ENCODE results near the gene IFNAR1. TPM values are rescaled to one million over a fixed set of nuclear protein-coding genes. Genes with fewer than 3 reads are reported as not detected.

Gene IFNAR1
- total RNA-seq, 1 donor from 2014 or later: 18.9 TPM

DNA sequence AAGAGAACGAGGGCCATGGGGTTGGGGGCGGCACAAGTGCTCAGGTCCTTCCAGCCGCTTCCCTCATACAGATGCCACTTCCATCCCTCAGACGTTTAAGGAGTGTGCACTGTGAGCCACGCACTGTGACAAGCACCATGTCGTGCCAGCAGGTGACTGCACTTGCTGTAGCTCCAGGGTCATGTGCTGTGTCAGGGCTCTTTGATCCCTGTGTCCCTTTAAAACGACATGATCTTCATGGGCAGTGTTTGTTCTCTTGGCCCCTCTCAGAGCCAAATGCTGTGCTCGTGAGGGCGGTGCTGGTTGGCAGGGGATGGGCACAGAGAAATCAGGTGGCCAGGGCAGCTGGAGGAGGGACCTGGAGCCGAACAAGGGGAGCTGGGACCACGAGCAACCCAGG lies 38.7 kb upstream of the IFNAR1 start:
- H3K9me3 Mint-ChIP-seq: no peaks in the 10 kb centered on the region
- H3K27ac Mint-ChIP-seq (ENCODE audit: unreplicated experiment): no peak overlapping the region
- no peak for DNase-seq (ENCODE audit: low read depth, low spot score)
- H3K36me3 Mint-ChIP-seq (ENCODE audit: low read depth): peaks cover 4% of the 10 kb centered on the region
- H3K4me1 Mint-ChIP-seq: peaks cover 7% of the 10 kb centered on the region
- H3K27me3 Mint-ChIP-seq (ENCODE audit: low read depth): no peaks in the 10 kb centered on the region
- no peak overlapping the region for H3K4me3 Mint-ChIP-seq
- TF ChIP-seq, protein P1, sequence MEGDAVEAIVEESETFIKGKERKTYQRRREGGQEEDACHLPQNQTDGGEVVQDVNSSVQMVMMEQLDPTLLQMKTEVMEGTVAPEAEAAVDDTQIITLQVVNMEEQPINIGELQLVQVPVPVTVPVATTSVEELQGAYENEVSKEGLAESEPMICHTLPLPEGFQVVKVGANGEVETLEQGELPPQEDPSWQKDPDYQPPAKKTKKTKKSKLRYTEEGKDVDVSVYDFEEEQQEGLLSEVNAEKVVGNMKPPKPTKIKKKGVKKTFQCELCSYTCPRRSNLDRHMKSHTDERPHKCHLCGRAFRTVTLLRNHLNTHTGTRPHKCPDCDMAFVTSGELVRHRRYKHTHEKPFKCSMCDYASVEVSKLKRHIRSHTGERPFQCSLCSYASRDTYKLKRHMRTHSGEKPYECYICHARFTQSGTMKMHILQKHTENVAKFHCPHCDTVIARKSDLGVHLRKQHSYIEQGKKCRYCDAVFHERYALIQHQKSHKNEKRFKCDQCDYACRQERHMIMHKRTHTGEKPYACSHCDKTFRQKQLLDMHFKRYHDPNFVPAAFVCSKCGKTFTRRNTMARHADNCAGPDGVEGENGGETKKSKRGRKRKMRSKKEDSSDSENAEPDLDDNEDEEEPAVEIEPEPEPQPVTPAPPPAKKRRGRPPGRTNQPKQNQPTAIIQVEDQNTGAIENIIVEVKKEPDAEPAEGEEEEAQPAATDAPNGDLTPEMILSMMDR (conservative IDR thresholded peaks at IDR 0.05): no peak

DNA sequence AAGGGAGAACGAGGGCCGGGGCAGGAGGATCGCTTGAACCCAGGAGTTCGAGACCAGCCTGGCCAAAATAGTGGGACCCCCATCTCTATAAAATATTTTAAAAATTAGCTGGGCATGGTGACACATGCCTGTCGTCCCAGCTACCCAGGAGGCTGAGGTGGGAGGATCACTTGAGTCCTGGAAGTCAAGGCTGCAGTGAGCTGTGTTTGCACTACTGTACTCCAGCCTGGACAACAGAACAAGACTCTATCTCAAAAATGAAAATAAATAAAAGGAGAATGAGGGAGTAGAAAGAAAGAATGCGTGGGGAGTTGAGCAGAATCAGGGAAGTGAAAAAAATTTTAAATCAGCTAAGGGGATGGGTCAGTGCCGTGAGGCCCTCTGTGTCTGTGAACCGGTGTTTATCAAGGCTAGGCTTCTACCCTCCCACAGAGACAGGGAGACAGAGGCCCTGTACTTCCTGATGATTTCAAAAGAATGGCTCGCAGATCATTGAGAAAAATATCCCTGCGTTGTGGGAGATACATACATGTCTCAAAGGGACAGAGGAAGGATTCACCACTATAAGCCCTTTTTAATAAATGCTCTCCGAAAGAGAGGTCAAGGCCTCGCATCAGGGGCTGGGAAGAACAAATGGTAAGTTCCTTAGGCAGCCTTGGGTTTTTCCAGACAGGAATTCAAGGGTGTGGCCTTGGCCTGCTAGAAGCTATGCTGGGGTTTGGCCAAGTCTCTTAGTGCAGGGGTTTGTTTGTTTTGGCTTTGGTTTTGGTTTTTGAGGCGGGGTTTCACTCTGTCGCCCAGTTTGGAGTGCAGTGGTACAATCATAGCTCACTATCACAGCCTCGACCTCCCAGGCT lies 37.9 kb upstream of the IFNAR1 start:
- no peak for DNase-seq (ENCODE audit: low read depth, low spot score)
- Mint-ChIP-seq H3K27me3 (ENCODE audit: low read depth) (no peaks in the 10 kb centered on the region), H3K27ac (ENCODE audit: unreplicated experiment) (no peak overlapping the region), H3K9me3 (no peaks in the 10 kb centered on the region), H3K4me1 (peaks cover 7% of the 10 kb centered on the region), H3K4me3 (no peak overlapping the region), H3K36me3 (ENCODE audit: low read depth) (peaks cover 4% of the 10 kb centered on the region)
- TF ChIP-seq, protein P1 (conservative IDR thresholded peaks at IDR 0.05): no peak

DNA sequence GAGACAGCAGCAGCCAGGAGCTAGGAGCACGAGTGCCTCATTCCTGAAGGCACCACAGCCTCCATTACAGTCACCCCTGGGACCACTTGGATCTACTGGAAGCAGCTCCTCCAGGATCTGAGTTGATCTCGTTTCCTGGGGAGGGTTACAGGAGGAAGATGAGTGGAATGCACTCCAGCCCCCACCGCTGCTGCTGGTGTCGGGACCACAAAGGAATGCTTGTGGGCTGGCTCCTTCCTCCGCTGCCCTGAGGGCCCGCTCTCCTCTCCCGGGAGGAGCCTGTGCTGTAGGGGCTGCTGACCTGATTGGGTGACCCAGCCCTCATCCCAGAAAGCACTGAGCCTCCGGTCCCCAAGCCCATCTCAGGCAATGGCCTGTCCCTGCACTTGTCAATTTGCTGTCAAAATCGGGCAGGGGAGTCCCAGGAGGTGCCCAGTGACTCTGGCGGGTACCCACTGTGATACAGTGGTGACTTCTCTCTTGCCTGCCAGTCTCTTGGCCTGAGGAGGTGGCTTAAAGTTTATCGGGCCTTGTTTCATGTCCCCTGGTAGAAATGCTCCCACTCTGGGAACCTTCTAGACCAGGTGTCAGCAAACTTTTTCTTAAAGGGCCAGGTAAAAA lies 35.5 kb upstream of the IFNAR1 start:
- Mint-ChIP-seq H3K36me3 (ENCODE audit: low read depth) (no peaks in the 10 kb centered on the region), H3K4me1 (peaks cover 7% of the 10 kb centered on the region), H3K4me3 (no peak overlapping the region), H3K9me3 (no peaks in the 10 kb centered on the region), H3K27ac (ENCODE audit: unreplicated experiment) (no peak overlapping the region), H3K27me3 (ENCODE audit: low read depth) (no peaks in the 10 kb centered on the region)
- DNase-seq (ENCODE audit: low read depth, low spot score): no peak
- TF ChIP-seq, protein P1 (conservative IDR thresholded peaks at IDR 0.05): no peak

DNA sequence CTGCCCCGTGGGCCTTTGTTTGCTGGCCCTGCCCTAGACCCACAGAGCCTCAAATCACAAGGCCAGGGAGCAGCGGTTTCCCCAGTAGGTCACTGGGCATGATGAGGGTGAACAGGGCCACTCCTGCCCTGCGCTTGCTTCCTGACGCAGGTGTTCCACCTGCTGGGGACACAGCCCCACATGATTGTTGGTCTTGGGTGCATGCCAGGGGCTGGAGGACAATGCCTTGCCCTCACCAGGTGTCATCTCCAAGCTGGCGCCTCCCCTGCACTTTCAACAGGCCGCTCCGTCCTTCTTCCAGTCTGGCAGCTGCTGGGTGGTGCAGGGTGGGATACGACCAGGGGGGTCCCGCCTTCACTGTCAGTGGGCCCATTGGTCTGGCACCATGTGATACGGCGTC lies 34.3 kb upstream of the IFNAR1 start:
- H3K9me3 Mint-ChIP-seq: no peaks in the 10 kb centered on the region
- H3K27ac Mint-ChIP-seq (ENCODE audit: unreplicated experiment): no peak overlapping the region
- TF ChIP-seq, protein P1 (conservative IDR thresholded peaks at IDR 0.05): no peak
- peaks cover 6% of the 10 kb centered on the region for H3K36me3 Mint-ChIP-seq (ENCODE audit: low read depth)
- peaks cover 7% of the 10 kb centered on the region for H3K4me1 Mint-ChIP-seq
- DNase-seq (ENCODE audit: low read depth, low spot score): no peak
- H3K27me3 Mint-ChIP-seq (ENCODE audit: low read depth): no peaks in the 10 kb centered on the region
- H3K4me3 Mint-ChIP-seq: no peak overlapping the region

- H3K4me3 Mint-ChIP-seq: no peak overlapping the region
- H3K27ac Mint-ChIP-seq (ENCODE audit: unreplicated experiment): peak overlapping the region; percentile 90
- no peaks in the 10 kb centered on the region for H3K27me3 Mint-ChIP-seq (ENCODE audit: low read depth)
- peaks cover 7% of the 10 kb centered on the region for H3K4me1 Mint-ChIP-seq
- no peaks in the 10 kb centered on the region for H3K9me3 Mint-ChIP-seq
- no peak for DNase-seq (ENCODE audit: low read depth, low spot score)
- H3K36me3 Mint-ChIP-seq (ENCODE audit: low read depth): peaks cover 6% of the 10 kb centered on the region
- TF ChIP-seq, protein P1 (conservative IDR thresholded peaks at IDR 0.05): no peak
Observed at GRCh38 chr21:33291686-33292085, 33.1 kb upstream of the IFNAR1 start.
